GF-D8 (cell line): ENCODE measurements around the gene EEPD1.

Experiments
- DNase-seq: peaks from one replicate; lab custom pipeline; 2025; lab: John Stamatoyannopoulos, UW

The EEPD1 gene

DNA sequence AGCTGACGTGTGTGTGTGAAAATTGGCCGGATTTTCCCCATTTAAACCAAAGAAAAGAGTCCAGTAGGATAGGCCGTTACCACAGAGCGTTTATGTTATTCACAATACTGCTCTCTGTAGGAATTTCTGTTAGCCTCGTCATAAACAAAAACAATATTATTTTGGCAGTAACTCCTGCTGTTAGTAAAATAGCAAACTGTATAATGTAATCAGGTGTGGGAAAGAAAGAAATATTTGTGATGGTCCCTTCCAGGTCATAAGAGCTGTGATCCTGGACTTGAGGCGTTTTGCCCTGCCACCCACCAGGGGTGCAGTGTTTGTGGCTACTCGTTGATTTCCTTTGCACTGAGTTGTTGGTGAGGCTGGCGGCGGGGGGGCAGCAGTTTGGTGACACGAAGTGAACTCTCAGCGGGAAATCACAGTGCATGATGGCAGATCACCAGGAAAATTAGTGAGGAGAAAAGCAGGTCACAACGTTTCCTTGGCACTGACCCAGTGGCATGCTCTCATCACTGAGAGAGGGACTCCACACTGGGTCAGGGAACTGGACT, 2.8 kb downstream of the EEPD1 start:
- no peak for DNase-seq

GRCh38 chr7:36157527-36158320, 4.7 kb downstream of the EEPD1 start:
- no peak for DNase-seq

DNA sequence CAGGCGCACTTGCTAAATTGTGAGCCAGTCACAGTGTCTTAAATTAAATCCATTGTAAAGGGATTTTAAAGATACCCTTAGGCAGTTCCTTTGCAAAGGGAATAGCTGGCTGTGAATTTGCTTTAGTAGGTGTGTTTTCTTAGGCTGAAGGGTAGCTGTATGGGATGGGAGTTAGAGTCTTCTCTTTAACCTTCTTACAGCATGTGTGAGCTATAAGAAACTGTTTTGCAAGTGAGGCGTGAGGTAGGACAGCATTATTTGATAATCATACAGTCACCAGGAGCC, 5.2 kb downstream of the EEPD1 start:
- DNase-seq, result no peak

DNA sequence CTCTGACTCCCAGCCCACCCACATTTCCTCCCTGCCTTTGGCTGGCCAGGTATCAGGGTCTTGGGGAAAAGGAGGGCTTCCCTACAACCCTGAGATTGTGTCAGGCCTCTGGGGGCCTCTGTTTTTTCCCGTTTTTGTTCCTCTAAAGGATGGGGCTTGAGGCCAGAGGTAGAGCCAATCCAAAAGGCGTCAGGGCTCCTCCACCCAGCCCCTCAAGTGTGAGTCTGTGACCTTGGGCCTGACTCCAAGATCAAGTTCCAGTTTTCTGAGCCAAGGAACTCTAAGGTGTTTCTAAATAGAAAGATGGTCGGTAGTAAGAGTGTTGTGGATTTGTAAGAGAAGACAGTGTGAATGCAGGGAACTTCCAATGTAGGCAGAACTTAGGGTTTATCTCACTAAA, 6.6 kb downstream of the EEPD1 start:
- no peak for DNase-seq

DNA sequence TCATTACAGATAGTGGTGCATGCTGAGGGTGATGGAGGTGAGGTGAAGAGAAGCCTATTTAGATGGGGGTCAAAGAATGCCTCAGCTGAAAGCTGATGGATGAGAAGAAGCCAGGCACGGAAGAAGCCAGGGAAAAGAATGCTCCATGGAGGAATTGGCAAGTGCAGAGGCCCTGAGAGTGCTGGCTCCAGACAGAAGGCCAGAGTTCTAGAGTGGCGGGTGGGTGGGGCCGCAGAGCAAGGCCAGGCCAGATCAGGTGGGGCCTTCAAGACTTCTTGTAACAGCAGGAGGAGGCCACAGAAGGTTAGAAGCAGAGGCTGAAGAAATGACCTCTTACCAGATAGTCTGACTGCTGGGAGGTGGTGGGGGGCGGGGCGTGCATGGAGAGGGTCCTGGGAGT, 7.3 kb downstream of the EEPD1 start:
- DNase-seq, result no peak

DNA sequence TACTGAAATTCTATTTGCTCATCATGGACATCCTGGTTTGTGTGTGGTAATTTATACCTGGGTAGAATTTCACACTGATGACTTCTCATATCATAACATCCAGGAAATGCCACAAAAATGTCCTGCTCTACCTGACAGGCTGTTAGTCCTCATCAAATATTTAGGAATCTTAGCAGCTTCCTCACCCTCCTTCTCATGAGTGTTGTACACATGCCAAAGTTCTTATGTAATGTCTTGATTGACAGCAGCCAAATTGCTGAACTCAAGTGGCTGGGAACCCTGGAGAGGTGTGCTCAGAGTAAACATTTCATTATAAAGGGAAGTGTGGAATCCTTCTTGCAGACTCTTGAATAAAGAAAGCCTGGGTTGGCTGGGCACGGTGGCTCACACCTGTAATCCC, 8.9 kb downstream of the EEPD1 start:
- no peak for DNase-seq

DNA sequence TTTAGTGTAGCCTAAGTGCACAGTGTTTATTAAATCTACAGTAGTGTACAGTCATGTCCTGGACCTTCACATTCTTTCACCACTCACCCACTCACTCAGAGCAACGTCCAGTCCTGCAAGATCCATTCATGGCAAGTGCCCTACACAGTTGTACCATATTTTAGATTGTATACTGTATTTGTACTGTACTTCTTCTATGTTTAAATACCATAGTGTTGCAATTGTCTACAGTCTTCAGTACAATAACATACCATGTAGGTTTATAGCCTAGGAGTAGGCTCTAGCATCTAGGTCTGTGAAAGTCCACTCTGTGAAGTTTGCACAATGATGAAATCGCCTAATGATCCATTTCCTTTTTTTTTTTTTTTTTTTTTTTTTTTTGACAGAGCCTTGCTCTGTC, 12.0 kb downstream of the EEPD1 start:
- DNase-seq, result no peak

DNA sequence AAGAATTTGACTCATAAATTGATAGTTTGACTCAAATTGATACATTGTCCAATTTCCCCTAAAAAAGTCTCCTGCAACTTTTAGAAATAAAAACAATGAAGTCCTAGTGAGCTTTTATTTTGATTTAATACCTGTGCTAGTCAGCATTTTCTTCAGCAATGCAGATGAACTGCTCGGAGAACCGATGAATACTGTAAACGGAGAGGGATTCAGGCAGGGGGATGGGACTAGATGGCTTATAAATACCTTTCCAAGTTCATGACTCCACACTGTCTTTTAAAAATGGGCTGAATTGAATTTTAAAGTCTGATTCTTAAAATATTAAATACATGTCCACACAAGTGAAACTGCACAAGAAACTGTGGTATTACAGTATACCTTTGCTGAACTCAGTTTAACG, 12.7 kb downstream of the EEPD1 start:
- DNase-seq, result no peak

GRCh38 chr7:36167403-36168050, 14.5 kb downstream of the EEPD1 start:
- no peak for DNase-seq

GRCh38 chr7:36171503-36171902, 18.4 kb downstream of the EEPD1 start:
- no peak for DNase-seq

DNA sequence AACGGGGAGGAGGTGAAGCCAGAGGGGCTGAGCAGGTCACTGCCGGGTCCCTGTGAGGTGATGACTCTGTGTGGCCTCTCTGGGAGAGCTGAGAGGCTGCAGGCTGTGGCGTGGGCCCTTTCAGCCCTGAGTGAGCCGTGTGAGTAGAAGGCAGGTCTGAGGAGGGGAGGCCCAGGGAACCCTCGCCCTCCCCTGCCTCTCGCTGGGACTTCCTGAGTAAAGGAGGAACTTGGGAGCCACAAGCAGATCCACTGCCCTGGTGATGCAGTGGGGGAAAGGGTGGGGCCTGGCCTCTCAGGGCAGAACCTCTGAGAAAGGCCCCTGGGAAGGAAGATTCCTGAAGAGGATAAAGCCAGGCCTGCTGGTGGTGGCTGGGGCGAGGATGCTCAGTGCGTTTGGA, 22.8 kb downstream of the EEPD1 start:
- peak; percentile 81 for DNase-seq

GRCh38 chr7:36176697-36177096, 23.6 kb downstream of the EEPD1 start:
- no peak for DNase-seq

GRCh38 chr7:36180121-36180520, 27.1 kb downstream of the EEPD1 start:
- no peak for DNase-seq

DNA sequence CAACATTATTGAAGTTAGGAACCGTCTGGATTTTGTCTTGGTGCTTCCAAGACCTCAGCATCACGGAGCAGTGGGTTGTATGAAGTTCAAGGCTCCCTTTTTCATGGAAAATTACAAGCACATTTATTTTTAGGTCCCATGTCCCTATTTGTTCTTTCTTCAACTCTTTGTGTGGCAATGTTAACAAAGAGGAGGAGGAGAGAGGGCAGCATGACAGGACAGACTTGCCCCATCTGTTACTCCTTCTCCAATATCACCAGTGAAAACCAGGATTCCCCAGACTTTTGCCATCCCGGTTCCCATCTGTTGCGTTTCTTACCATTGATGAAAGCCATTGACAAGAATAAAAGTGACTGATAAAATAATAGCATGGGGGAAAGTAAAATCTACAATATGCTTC, 28.6 kb downstream of the EEPD1 start:
- DNase-seq, result no peak

DNA sequence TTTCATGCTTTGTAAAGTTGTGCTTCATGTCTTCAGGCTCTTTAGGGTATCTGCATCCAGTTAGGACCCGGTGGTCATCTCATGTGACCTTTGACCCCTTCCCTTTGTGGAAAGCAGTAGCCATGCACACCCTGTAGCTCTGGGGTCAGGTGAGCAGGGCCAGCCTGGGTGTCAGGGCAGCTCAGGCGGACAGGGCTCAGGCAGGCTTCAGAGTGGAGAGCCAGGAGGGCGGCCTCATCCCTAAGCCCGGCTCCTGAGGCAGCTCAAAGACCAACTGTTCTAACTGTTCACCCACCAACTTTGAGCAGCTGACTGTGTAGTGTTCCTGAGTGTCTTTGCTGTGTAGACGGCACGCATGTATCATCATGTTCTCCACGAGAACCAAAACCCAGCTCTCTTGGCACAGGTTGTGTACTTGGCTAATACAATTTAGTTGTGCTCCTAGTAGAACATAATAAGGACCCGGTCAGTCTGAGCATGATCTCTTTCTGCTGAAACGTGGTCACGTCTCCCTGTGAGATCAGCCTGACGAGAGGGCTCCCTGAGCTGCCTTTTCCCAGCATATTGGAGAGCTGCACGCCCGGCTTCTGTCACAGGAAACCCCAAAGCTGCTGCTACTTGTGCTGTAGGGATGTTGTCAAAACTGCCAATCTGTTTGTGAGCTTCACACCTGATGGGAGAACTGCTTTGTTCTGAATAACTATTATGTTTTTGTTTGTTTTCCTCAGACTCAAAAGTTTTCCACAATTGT, 30.0 kb downstream of the EEPD1 start:
- no peak for DNase-seq

GRCh38 chr7:36185092-36185491, 32.0 kb downstream of the EEPD1 start:
- DNase-seq, result no peak

DNA sequence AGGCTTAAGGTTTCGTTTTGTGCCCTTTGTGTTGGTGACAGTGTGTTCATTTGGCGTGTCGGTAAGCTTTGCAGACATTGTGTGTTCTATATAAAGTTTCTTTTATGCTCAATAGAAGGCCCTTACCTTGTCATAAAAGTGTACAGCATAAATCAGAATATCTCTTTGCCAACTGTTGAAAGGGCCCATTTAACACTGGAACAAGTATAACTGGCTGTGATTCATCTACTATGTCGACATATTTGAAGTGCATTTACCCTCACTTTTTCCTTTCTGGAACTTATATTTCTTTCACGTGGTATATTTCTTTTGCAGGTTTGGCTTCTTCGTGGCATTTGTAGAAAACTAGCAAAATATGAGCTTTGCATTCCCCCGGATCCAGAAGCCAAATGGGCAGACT, 32.7 kb downstream of the EEPD1 start:
- DNase-seq, result no peak

GRCh38 chr7:36186359-36187121, 33.5 kb downstream of the EEPD1 start:
- no peak for DNase-seq

GRCh38 chr7:36188266-36188665, 35.2 kb downstream of the EEPD1 start:
- no peak for DNase-seq

- no peak for DNase-seq
Observed at GRCh38 chr7:36188906-36189305, 35.9 kb downstream of the EEPD1 start.

DNA sequence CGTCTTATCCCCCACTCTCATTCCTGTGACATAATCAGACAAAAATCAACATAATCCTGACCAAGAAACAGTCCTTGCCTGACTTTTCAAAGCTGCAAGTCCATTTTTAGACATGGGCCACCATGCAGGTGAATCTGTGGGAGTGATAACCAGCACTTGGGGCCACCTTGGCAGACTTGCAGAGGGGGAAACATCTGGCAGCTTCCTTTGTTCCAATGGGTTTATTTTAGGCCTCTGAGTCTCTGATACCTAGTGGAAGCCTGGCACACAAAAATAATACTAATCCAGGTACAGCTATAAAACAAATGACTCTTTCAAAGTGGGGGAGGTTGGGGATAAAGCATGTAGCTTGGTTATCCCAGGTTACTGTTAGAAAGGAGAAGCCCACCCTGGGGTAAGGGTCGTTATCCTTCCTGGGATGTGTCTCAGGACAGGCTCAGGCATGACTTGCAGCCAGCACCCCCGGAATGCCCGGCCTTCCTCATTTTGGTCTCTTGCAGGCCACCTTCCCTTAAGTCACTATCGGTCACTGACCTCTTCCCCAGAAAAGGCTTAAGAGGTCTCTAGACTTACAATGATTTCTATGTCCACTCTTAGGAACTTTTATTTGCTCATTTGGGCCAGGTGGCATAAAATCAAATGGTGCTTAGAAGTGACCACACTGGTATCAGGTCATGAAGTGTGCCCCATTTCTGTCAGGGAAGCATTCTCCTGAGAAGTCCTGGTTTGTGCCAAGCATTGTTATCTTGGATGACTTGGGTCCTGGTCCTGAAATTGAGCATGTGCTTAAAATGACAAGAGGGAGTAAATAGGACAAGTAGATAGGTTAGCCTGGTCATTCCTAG, 37.6 kb downstream of the EEPD1 start:
- DNase-seq, result no peak
